GM19099 (cell line): ENCODE data around the gene LRIG1.

Experiments used
- POLR2A ChIP-seq: IDR thresholded peaks from 3 replicates; pipeline ENCODE4 v1.6.1; 2011; ENCODE audit warnings: low read depth; ENCODE audit not compliant: insufficient read length; ENCODE audit errors: extremely low read depth

The LRIG1 gene

GRCh38 chr3:66394019-66394752 is 106.6 kb downstream of the LRIG1 start:
- no peak for TF ChIP-seq POLR2A

GRCh38 chr3:66393333-66394005 is 107.4 kb downstream of the LRIG1 start:
- TF ChIP-seq POLR2A, result no peak

- TF ChIP-seq POLR2A, result no peak
Measured at GRCh38 chr3:66392966-66393332, 107.9 kb downstream of the LRIG1 start.

DNA sequence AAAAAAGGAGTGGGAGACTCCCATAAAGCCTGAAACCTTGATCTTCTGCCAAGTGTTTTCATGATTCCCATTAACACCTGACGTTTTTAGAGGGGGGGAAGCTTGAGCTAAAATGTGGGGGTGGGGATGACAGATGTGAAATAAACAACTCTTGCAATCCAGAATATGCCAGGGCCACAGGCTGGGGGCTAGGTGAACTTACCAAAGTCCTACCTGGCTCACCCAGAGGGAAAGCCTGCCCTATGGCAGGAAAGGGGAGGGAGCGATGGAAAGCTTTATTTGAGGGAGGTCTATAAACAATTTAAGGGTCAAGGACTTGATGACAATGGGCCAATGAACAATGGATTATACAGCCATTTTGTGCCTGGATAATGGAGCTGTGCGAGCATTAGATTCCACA is 108.3 kb downstream of the LRIG1 start:
- TF ChIP-seq POLR2A, result no peak

- TF ChIP-seq POLR2A, result no peak
Measured at GRCh38 chr3:66390013-66390412, 110.8 kb downstream of the LRIG1 start.

- no peak for TF ChIP-seq POLR2A
Measured at GRCh38 chr3:66386925-66387650, 113.7 kb downstream of the LRIG1 start.

- TF ChIP-seq POLR2A, result no peak
Measured at GRCh38 chr3:66386011-66386924, 114.6 kb downstream of the LRIG1 start.

GRCh38 chr3:66385066-66385465 is 115.8 kb downstream of the LRIG1 start:
- TF ChIP-seq POLR2A, result no peak

GRCh38 chr3:66383998-66384745 is 116.7 kb downstream of the LRIG1 start:
- TF ChIP-seq POLR2A, result no peak

DNA sequence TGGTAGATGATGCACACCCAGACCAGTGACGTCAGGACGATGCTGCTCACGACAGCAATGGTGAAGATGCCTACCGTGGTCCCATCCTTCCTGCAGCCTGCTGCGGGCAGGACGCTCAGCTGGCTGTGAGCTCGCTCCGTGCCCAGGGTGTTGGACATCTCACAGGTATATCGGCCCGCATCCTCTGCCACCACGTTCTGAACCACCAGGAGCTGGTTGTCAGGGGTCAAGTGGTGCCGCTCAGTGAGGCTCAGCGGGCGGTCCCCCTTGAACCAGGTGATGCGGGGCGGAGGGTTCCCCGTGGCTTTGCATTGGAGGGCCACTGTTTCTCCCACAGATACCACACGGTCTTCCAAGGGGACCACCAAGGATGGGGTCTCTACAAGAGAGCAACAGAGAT is 117.8 kb downstream of the LRIG1 start:
- no peak for TF ChIP-seq POLR2A

- TF ChIP-seq POLR2A, result no peak
Measured at GRCh38 chr3:66382142-66382541, 118.7 kb downstream of the LRIG1 start.

DNA sequence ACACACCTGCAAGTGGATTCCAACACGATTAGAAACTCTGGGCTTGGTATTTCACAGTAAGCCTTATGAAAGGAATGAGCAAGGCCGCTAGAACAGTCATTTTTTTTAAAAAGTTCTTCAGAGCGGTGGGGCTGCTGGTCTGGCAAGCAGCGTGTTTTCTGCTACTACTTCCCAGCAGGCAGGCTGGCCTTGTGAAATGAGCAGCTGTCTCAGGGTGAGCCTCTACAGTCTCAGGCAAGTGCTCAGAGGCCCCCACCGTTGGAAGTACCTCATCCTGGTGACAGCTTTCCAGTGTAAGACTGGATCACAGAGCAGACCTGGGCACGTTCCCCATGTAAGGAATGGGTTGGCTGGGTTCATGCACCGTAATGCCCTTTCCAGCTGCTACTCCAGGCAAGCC is 119.2 kb downstream of the LRIG1 start:
- TF ChIP-seq POLR2A, result no peak

- TF ChIP-seq POLR2A, result no peak
Measured at GRCh38 chr3:66380200-66380932, 120.5 kb downstream of the LRIG1 start.
